SU-DHL-6 (cell line): Measurements from ENCODE around the gene ETFRF1.

Source experiments
- H2AFZ ChIP-seq: fragments of 200-600 bp; sonication (generic); 2 replicates; pipeline ENCODE4 v1.6.1; 2014; ENCODE audit warnings: low read depth, mild to moderate bottlenecking, moderate library complexity, mixed read lengths, antibody characterized with exemption, low read length; ENCODE audit not compliant: severe bottlenecking
- H3F3A ChIP-seq: fragments of 200-600 bp; shearing (Covaris generic); 2 replicates; pipeline ENCODE4 v1.6.0; 2016; ENCODE audit warnings: antibody characterized with exemption, mild to moderate bottlenecking; ENCODE audit not compliant: insufficient read depth
- H3K27ac ChIP-seq: fragments of 200-600 bp; sonication (generic); 2 replicates; pipeline ENCODE4 v1.5.1; 2016; ENCODE audit warnings: low read depth, mild to moderate bottlenecking, low read length, moderate library complexity, mixed read lengths
- H3K27me3 ChIP-seq: fragments of 200-600 bp; sonication (generic), shearing (Covaris generic); 2 replicates; pipeline ENCODE4 v1.6.0; 2014; ENCODE audit warnings: mild to moderate bottlenecking, low read length
- H3K36me3 ChIP-seq: fragments of 200-600 bp; sonication (generic); 2 replicates; pipeline ENCODE4 v1.6.1; 2014; ENCODE audit warnings: mild to moderate bottlenecking, low read length, mixed read lengths
- H3K4me2 ChIP-seq: fragments of 300-600, 200-600 bp; shearing (Covaris generic), sonication (generic); 2 replicates; pipeline ENCODE4 v1.6.0; 2014; ENCODE audit warnings: low read length, low read depth, mild to moderate bottlenecking; ENCODE audit not compliant: poor library complexity, severe bottlenecking
- H3K4me3 ChIP-seq: fragments of 200-600 bp; sonication (generic); 2 replicates; pipeline ENCODE4 v1.5.1; 2014; ENCODE audit warnings: antibody characterized with exemption, low read length, mild to moderate bottlenecking, mixed read lengths; ENCODE audit not compliant: insufficient read depth, poor library complexity, severe bottlenecking
- H3K79me2 ChIP-seq: fragments of 200-600 bp; sonication (generic); 2 replicates; pipeline ENCODE4 v1.6.1; 2014; ENCODE audit warnings: mild to moderate bottlenecking, low read length, moderate library complexity; ENCODE audit not compliant: insufficient read depth
- H3K9ac ChIP-seq: fragments of 200-600 bp; sonication (generic); 2 replicates; pipeline ENCODE4 v1.7.0; 2014; ENCODE audit warnings: mild to moderate bottlenecking, low read length
- H3K9me2 ChIP-seq: fragments of 200-600 bp; sonication (generic); replicated peaks from 2 replicates; pipeline ENCODE4 v1.6.1; 2014; ENCODE audit warnings: low read length; ENCODE audit not compliant: insufficient read depth
- H3K9me3 ChIP-seq: fragments of 200-600 bp; sonication (generic); 2 replicates; pipeline ENCODE4 v1.6.1; 2014; ENCODE audit warnings: low read length, mixed read lengths; ENCODE audit not compliant: insufficient read depth
- H4K20me1 ChIP-seq: fragments of 200-600 bp; sonication (generic); 2 replicates; pipeline ENCODE4 v1.6.1; 2014; ENCODE audit warnings: low read depth, mild to moderate bottlenecking, antibody characterized with exemption, low read length, moderate library complexity, mixed read lengths
- CTCF ChIP-seq: fragments of 200-600 bp; sonication (generic); IDR thresholded peaks from one replicate; pipeline ENCODE4 v1.5.1; 2017; ENCODE audit warnings: antibody characterized with exemption, mild to moderate bottlenecking, low read length, moderate library complexity; ENCODE audit not compliant: insufficient read depth, poor library complexity, severe bottlenecking
- EZH2phosphoT487 ChIP-seq: fragments of 200-600 bp; sonication (generic), shearing (Covaris generic); conservative IDR thresholded peaks from 2 replicates; pipeline ENCODE4 v1.6.1; 2018; ENCODE audit warnings: mild to moderate bottlenecking, antibody characterized with exemption, low read length, moderate library complexity, mixed read lengths

Gene ETFRF1, protein sequence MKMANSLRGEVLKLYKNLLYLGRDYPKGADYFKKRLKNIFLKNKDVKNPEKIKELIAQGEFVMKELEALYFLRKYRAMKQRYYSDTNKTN

DNA sequence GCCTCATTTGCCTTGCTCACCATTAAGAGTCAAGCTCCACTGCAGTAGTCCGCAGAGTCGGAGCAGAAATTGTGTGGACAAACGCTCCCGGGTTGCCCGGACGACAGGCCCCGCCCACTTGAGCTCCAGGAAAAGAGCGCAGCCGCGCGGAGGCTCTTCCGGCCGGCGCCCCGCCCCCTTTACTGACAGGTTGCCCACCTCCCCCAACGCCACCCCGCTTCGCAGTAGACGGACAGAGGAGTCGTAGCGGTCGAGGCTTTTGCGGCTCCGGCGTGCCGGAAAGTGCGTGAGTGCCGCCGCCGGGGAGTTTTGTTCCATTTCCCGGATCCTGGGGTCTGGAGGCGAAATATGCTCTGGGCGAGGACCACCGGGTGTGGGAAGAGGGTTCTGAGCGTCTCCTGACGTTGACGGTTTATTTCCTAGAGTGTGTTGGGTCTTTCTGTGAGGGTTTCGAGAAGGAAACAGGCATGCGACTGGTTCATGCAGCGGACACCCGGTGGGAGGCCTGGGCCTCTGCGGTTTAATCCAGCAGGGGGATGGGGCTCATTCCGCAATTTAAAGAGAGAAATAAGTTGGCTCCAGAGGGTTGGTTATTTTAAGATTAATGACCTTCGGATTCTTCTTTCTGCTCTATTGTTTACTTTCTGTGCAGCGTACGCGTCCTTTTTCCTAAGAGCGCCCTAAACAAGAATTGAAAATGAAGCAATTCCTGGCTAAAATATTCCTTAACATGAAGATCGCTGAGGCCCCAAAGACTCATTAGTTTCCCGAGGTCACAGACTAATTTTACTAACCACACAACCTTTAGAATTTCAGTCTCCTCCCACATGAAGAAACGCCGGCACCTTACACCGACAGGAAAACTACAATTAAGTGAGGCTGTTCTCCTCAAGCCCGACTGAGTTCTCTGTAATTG lies at the start of gene ETFRF1, which contains the start of gene DNAI7:
TSS of gene ETFRF1 (plus strand) at position 182 of the 916 bp plus-strand sequence. CDS start 8,720 bp downstream, outside the sequence.
TSS of gene DNAI7 (minus strand) at position 105 of the 916 bp plus-strand sequence. CDS start at position 23, 82 bp downstream.
- no peaks in the 10 kb centered on the region for H3F3A ChIP-seq
- H3K27ac ChIP-seq = no peak within 1 kb of the TSS
- peak within 1 kb of the TSS; percentile 62 for H3K9ac ChIP-seq
- H3K4me3 ChIP-seq = peak within 1 kb of the TSS; percentile 71
- no peaks in the 10 kb centered on the region for H3K27me3 ChIP-seq
- H2AFZ ChIP-seq = peak within 1 kb of the TSS; percentile 72
- no peaks in the 10 kb centered on the region for H3K36me3 ChIP-seq
- no peaks in the 10 kb centered on the region for H3K79me2 ChIP-seq
- H3K9me3 ChIP-seq = no peaks in the 10 kb centered on the region
- H3K4me2 ChIP-seq = peak within 1 kb of the TSS; percentile 60
- TF ChIP-seq EZH2phosphoT487 (no peak), CTCF (no peak)
- no peaks in the 10 kb centered on the region for H4K20me1 ChIP-seq
- H3K9me2 ChIP-seq = no peaks in the 10 kb centered on the region

DNA sequence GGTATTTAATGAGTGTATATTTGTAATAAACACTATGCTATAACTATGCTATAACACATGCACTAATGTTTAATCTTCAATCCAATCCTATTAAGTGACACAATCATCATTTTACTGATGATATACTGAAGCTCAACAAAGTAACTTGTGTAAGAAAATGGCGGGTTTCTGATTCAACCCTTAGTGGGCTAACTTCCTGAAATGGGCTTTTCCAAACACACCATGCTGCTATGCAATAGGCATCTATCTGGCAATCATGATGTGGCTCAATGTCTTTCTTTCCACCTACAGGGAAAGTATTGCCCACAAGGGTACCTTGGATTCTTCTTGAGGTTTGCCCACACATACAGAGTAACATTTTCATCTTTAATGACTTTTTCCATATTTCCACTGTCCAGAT lies 48.4 kb upstream of the ETFRF1 start:
- Histone ChIP-seq H3F3A (no peaks in the 10 kb centered on the region), H3K4me3 (no peak overlapping the region)

GRCh38 chr12:25151476-25151875 lies 43.6 kb upstream of the ETFRF1 start:
- Histone ChIP-seq H3K27me3 (no peaks in the 10 kb centered on the region), H3K9ac (no peak overlapping the region), H3K79me2 (no peaks in the 10 kb centered on the region), H3K4me2 (no peak overlapping the region), H3K4me3 (no peak overlapping the region), H3K9me3 (no peaks in the 10 kb centered on the region), H3K36me3 (no peaks in the 10 kb centered on the region), H4K20me1 (no peaks in the 10 kb centered on the region), H2AFZ (no peak overlapping the region), H3K9me2 (no peaks in the 10 kb centered on the region), H3F3A (no peaks in the 10 kb centered on the region), H3K27ac (no peak overlapping the region)
- TF ChIP-seq CTCF (no peak), EZH2phosphoT487 (no peak)

More for the DNA sequence above, 48.4 kb upstream of the ETFRF1 start:
- Histone ChIP-seq H4K20me1 (no peaks in the 10 kb centered on the region), H3K4me2 (no peak overlapping the region), H3K27ac (no peak overlapping the region), H3K9me2 (no peaks in the 10 kb centered on the region), H3K79me2 (no peaks in the 10 kb centered on the region), H3K27me3 (no peaks in the 10 kb centered on the region), H2AFZ (no peak overlapping the region), H3K9me3 (no peaks in the 10 kb centered on the region), H3K36me3 (no peaks in the 10 kb centered on the region), H3K9ac (no peak overlapping the region)
- no peak for TF ChIP-seq EZH2phosphoT487
- no peak for TF ChIP-seq CTCF
